HPDE6-E6E7 (cell line): Measurements from ENCODE around the gene LRRC71.

Experiments used
- DNase-seq: peaks from one replicate; pipeline ENCODE4 v3.0.0; 2011; ENCODE audit warnings: missing footprints; ENCODE audit errors: extremely low spot score

The LRRC71 gene

GRCh38 chr1:156927215-156928042 is 7.0 kb downstream of the LRRC71 start:
- peak; percentile 76 for DNase-seq

- no peak for DNase-seq
Measured at GRCh38 chr1:156928043-156928602, 7.7 kb downstream of the LRRC71 start.

GRCh38 chr1:156929596-156930238 is 9.3 kb downstream of the LRRC71 start:
- no peak for DNase-seq

- no peak for DNase-seq
Measured at GRCh38 chr1:156930483-156930882, 10.1 kb downstream of the LRRC71 start.

GRCh38 chr1:156931211-156931952 is 10.9 kb downstream of the LRRC71 start:
- DNase-seq = no peak

- DNase-seq = no peak
Measured at GRCh38 chr1:156931974-156932710, 11.7 kb downstream of the LRRC71 start.

GRCh38 chr1:156933136-156933535 is 12.7 kb downstream of the LRRC71 start:
- no peak for DNase-seq

- no peak for DNase-seq
Measured at GRCh38 chr1:156935505-156936128, 15.2 kb downstream of the LRRC71 start.

- DNase-seq = no peak
Measured at GRCh38 chr1:156936191-156936590, 15.8 kb downstream of the LRRC71 start.

GRCh38 chr1:156936721-156937220 is 16.3 kb downstream of the LRRC71 start:
- DNase-seq = no peak

- DNase-seq = no peak
Measured at GRCh38 chr1:156937883-156938282, 17.5 kb downstream of the LRRC71 start.

- no peak for DNase-seq
Measured at GRCh38 chr1:156938813-156939212, 18.4 kb downstream of the LRRC71 start.

- DNase-seq = no peak
Measured at GRCh38 chr1:156939786-156940334, 19.4 kb downstream of the LRRC71 start.

GRCh38 chr1:156941675-156942074 is 21.2 kb downstream of the LRRC71 start:
- DNase-seq = no peak

GRCh38 chr1:156942176-156942575 is 21.7 kb downstream of the LRRC71 start:
- no peak for DNase-seq

- no peak for DNase-seq
Measured at GRCh38 chr1:156942576-156942975, 22.1 kb downstream of the LRRC71 start.

GRCh38 chr1:156943756-156944155 is 23.3 kb downstream of the LRRC71 start:
- DNase-seq = no peak

GRCh38 chr1:156944268-156944667 is 23.8 kb downstream of the LRRC71 start:
- no peak for DNase-seq

GRCh38 chr1:156944848-156945247 is 24.4 kb downstream of the LRRC71 start:
- DNase-seq = no peak

GRCh38 chr1:156945881-156946661 is 25.6 kb downstream of the LRRC71 start:
- no peak for DNase-seq
